BLaER1 treated with 17β-estradiol and CSF1 and Interleukin-3, amounts not matched to agents 10 nM and 100 nM (cell line): ENCODE data around the gene SLC10A3.

Experiments used
- H3K27ac ChIP-seq, 11 experiments: shearing (Covaris generic); formaldehyde crosslinking; 2 replicates each; pipeline ENCODE4 v1.8.1; 2022
- H3K27me3 ChIP-seq, 11 experiments: shearing (Covaris generic); formaldehyde crosslinking; 2 replicates each; pipeline ENCODE4 v1.8.1; 2022
- H3K36me3 ChIP-seq, 11 experiments: shearing (Covaris generic); formaldehyde crosslinking; 2 replicates each; pipeline ENCODE4 v1.8.1; 2022
- H3K4me1 ChIP-seq, 10 experiments: shearing (Covaris generic); formaldehyde crosslinking; 2 replicates each; pipeline ENCODE4 v1.8.1; 2022
- H3K4me2 ChIP-seq, 11 experiments: shearing (Covaris generic); formaldehyde crosslinking; 2 replicates each; pipeline ENCODE4 v1.8.1; 2022
- H3K4me3 ChIP-seq, 10 experiments: shearing (Covaris generic); formaldehyde crosslinking; 2 replicates each; pipeline ENCODE4 v1.8.1; 2022
- H3K9ac ChIP-seq, 11 experiments: shearing (Covaris generic); formaldehyde crosslinking; 2 replicates each; pipeline ENCODE4 v1.8.1; 2022
- H3K9me3 ChIP-seq, 11 experiments: shearing (Covaris generic); formaldehyde crosslinking; replicated peaks in 1 of 11; 2 replicates each; pipeline ENCODE4 v1.8.1; 2022
- H4K20me1 ChIP-seq, 11 experiments: shearing (Covaris generic); formaldehyde crosslinking; 2 replicates each; pipeline ENCODE4 v1.8.1; 2022
- Cebpa-rat ChIP-seq, 11 experiments: shearing (Covaris generic); IDR thresholded peaks; 2 replicates each; pipeline ENCODE4 v1.8.1; 2022

The SLC10A3 gene

GRCh38 chrX:154458116-154458953 is 32.1 kb downstream of the SLC10A3 start, which contains the start of gene PLXNA3:
Gene PLXNA3, plus strand, starts transcription at chrX:154458281. Its CDS starts 1,903 bp downstream, at chrX:154460184.
- Histone ChIP-seq H3K36me3 (peaks cover 19 to 33% (median 27%) of the 10 kb centered on the region in 11 experiments; a peak in 20 of 22 replicates), H3K4me3 (peak within 1 kb of the TSS; percentile 78 to 87 (median 83)), H3K9ac (peak within 1 kb of the TSS; percentile 86 to 96 (median 92)), H3K27me3 (peaks cover 6 to 39% (median 15%) of the 10 kb centered on the region in 11 experiments; a peak in 16 of 22 replicates), H3K9me3 (peaks cover 0 to 48% (median 14%) of the 10 kb centered on the region in 11 experiments; a peak in 13 of 22 replicates), H3K4me2 (peak within 1 kb of the TSS; percentile 87 to 94 (median 90)), H4K20me1 (peaks cover 39 to 54% (median 41%) of the 10 kb centered on the region in 11 experiments; a peak in 21 of 22 replicates), H3K27ac (peak within 1 kb of the TSS; percentile 85 to 95 (median 91)), H3K4me1 (peaks cover 12 to 22% (median 14%) of the 10 kb centered on the region in 10 experiments; a peak in 19 of 20 replicates)
- no peak for TF ChIP-seq Cebpa-rat (IDR thresholded peaks at IDR 0.05)

GRCh38 chrX:154457491-154458115 is 32.8 kb downstream of the SLC10A3 start:
- Histone ChIP-seq H3K4me2 (peak overlapping the region; percentile 46 to 92 (median 75)), H3K36me3 (peaks cover 15 to 32% (median 23%) of the 10 kb centered on the region in 11 experiments; a peak in 20 of 22 replicates), H3K4me3 (peak overlapping the region; percentile 78 to 87 (median 83)), H3K9me3 (peaks cover 0 to 48% (median 14%) of the 10 kb centered on the region in 11 experiments; a peak in 13 of 22 replicates), H3K27ac (peak overlapping the region; percentile 85 to 95 (median 91)), H3K9ac (peak overlapping the region; percentile 86 to 96 (median 92)), H3K27me3 (peaks cover 6 to 41% (median 21%) of the 10 kb centered on the region in 11 experiments; a peak in 16 of 22 replicates), H4K20me1 (peaks cover 33 to 47% (median 36%) of the 10 kb centered on the region in 11 experiments; a peak in 21 of 22 replicates), H3K4me1 (peaks cover 12 to 22% (median 14%) of the 10 kb centered on the region in 10 experiments; a peak in 19 of 20 replicates)
- TF ChIP-seq Cebpa-rat (IDR thresholded peaks at IDR 0.05), result no peak

DNA sequence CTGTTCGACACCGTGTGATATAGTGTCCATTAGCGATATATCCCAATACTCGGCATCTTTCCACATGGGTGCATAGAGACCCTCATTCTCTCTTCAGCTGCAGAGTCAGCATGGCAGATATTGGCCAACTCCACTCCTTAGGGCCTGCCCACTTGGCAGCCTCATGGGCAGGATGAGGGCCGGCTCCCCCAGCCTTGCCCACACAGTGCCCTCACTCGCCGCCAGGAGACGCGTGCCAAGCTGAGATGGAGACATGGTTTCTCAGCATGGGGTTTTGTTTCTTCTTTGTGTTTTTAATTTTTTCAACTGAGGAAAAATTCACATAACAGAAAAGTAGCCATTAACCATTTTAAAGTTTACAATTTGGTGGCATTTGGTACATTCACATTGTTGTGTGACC is 37.6 kb downstream of the SLC10A3 start:
- Histone ChIP-seq H3K4me1 (peaks cover 0 to 5% (median 0%) of the 10 kb centered on the region in 10 experiments; a peak in 2 of 20 replicates), H4K20me1 (peaks cover 0 to 50% (median 10%) of the 10 kb centered on the region in 11 experiments; a peak in 9 of 22 replicates), H3K9me3 (peaks cover 0 to 25% (median 10%) of the 10 kb centered on the region in 11 experiments; a peak in 12 of 22 replicates), H3K27ac (no peak overlapping the region), H3K9ac (no peak overlapping the region), H3K4me3 (no peak overlapping the region), H3K4me2 (no peak overlapping the region), H3K27me3 (peaks cover 27 to 78% (median 64%) of the 10 kb centered on the region in 11 experiments; a peak in 21 of 22 replicates), H3K36me3 (peaks cover 6 to 49% (median 21%) of the 10 kb centered on the region in 11 experiments; a peak in 16 of 22 replicates)
- TF ChIP-seq Cebpa-rat (IDR thresholded peaks at IDR 0.05), result no peak

DNA sequence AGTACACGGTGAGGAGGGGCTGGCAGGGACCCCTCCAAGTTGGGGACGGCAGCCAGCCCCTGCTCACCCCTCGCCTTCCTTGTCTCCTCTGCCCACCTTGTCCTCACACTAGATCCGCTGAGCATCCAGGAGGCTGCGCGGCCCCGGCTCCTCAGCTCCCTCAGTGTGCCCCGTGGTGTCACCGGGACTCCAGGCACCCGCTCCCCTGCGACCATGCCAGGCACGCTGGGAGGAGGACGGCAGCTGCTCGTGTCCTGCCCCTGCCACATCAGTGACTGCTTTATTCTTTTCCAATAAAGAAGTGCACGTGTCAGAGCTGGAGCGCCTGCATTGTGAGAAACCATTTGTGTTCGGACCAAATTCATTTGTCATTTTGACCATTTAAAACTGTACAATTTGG is 40.1 kb downstream of the SLC10A3 start:
- Histone ChIP-seq H3K27ac (no peak overlapping the region), H3K4me1 (peaks cover 0 to 20% (median 4%) of the 10 kb centered on the region in 10 experiments; a peak in 10 of 20 replicates), H3K4me2 (no peak overlapping the region), H3K27me3 (peaks cover 27 to 97% (median 85%) of the 10 kb centered on the region in 11 experiments; a peak in 21 of 22 replicates), H3K9ac (no peak overlapping the region; a peak in 1 of 22 replicates), H3K9me3 (peaks cover 0 to 7% (median 0%) of the 10 kb centered on the region in 11 experiments; a peak in 5 of 22 replicates), H3K36me3 (peaks cover 6 to 73% (median 23%) of the 10 kb centered on the region in 11 experiments; a peak in 16 of 22 replicates), H3K4me3 (no peak overlapping the region), H4K20me1 (peaks cover 0 to 74% (median 25%) of the 10 kb centered on the region in 11 experiments; a peak in 15 of 22 replicates)
- TF ChIP-seq Cebpa-rat (IDR thresholded peaks at IDR 0.05), result no peak

DNA sequence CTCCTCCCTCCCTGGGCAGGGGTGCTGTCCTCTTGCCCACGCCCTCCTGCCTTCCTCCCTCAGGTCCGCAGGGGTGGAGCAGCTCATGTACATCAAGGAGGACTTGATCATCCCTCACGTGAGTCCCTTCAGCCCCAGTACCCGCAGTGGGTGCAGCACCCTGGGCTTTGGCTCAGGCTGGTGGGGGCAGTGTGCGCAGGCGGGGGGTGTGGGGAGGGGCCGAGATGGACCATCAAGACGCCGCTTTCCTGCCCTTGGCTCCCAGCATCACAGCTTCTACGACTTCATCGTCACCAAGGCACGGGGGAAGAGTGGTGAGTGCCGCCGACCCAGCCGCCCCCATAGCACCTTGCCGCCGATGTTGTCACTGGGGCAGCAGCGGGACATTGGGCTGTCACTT is 40.8 kb downstream of the SLC10A3 start:
- no peak overlapping the region for H3K9ac ChIP-seq
- no peak for TF ChIP-seq Cebpa-rat (IDR thresholded peaks at IDR 0.05)
- peaks cover 0 to 72% (median 25%) of the 10 kb centered on the region in 11 experiments; a peak in 15 of 22 replicates for H4K20me1 ChIP-seq
- H3K4me2 ChIP-seq, result no peak overlapping the region
- H3K4me3 ChIP-seq, result no peak overlapping the region
- peaks cover 0 to 6% (median 0%) of the 10 kb centered on the region in 11 experiments; a peak in 5 of 22 replicates for H3K9me3 ChIP-seq
- no peak overlapping the region for H3K27ac ChIP-seq
- peaks cover 22 to 96% (median 80%) of the 10 kb centered on the region in 11 experiments; a peak in 21 of 22 replicates for H3K27me3 ChIP-seq
- H3K36me3 ChIP-seq, result peaks cover 6 to 73% (median 23%) of the 10 kb centered on the region in 11 experiments; a peak in 16 of 22 replicates
- peaks cover 5 to 25% (median 11%) of the 10 kb centered on the region in 10 experiments; a peak in 19 of 20 replicates for H3K4me1 ChIP-seq

DNA sequence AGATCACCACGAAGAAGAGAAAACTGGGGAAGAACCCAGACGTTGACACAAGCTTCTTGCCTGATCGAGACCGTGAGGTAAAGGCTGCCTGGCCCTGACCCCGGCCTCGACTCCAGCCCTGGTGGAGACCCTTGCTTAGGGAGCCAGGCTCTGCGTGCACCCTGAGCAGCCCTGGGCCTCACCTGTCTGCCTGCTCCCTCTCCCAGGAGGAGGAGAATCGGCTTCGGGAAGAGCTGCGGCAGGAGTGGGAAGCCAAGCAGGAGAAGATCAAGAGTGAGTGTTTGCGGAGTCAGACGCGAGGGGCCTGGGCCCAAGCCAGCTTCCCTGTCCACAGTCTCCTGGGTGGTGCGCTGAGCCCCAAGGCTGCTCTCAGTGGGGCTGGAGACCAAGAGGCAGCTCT is 41.9 kb downstream of the SLC10A3 start:
- Histone ChIP-seq H3K4me3 (no peak overlapping the region), H3K27ac (no peak overlapping the region), H3K9me3 (peaks cover 0 to 10% (median 0%) of the 10 kb centered on the region in 11 experiments; a peak in 5 of 22 replicates), H3K36me3 (peaks cover 6 to 73% (median 23%) of the 10 kb centered on the region in 11 experiments; a peak in 16 of 22 replicates), H3K4me1 (peaks cover 9 to 29% (median 18%) of the 10 kb centered on the region in 10 experiments; a peak in 19 of 20 replicates), H3K9ac (no peak overlapping the region), H4K20me1 (peaks cover 0 to 75% (median 25%) of the 10 kb centered on the region in 11 experiments; a peak in 15 of 22 replicates), H3K27me3 (peaks cover 21 to 91% (median 72%) of the 10 kb centered on the region in 11 experiments; a peak in 21 of 22 replicates), H3K4me2 (no peak overlapping the region)
- no peak for TF ChIP-seq Cebpa-rat (IDR thresholded peaks at IDR 0.05)

- H3K36me3 ChIP-seq, result peaks cover 10 to 71% (median 35%) of the 10 kb centered on the region in 11 experiments; a peak in 18 of 22 replicates
- H3K9ac ChIP-seq, result peak overlapping the region in 2 of 11 experiments; percentile 55 to 86; a peak in 1 of 22 replicates
- peaks cover 0 to 86% (median 34%) of the 10 kb centered on the region in 11 experiments; a peak in 18 of 22 replicates for H4K20me1 ChIP-seq
- TF ChIP-seq Cebpa-rat (IDR thresholded peaks at IDR 0.05), result no peak
- H3K4me2 ChIP-seq, result peak overlapping the region in 5 of 11 experiments; percentile 4 to 91 (median 89); a peak in 6 of 22 replicates
- H3K27me3 ChIP-seq, result peaks cover 21 to 91% (median 65%) of the 10 kb centered on the region in 11 experiments; a peak in 20 of 22 replicates
- peak overlapping the region in 1 of 10 experiments; percentile 61; a peak in 1 of 20 replicates for H3K4me3 ChIP-seq
- H3K27ac ChIP-seq, result no peak overlapping the region
- peaks cover 0 to 12% (median 0%) of the 10 kb centered on the region in 11 experiments; a peak in 5 of 22 replicates for H3K9me3 ChIP-seq
- H3K4me1 ChIP-seq, result peaks cover 9 to 32% (median 21%) of the 10 kb centered on the region in 10 experiments; a peak in 19 of 20 replicates
These were observed 44.0 kb downstream of the SLC10A3 start for GRCh38 chrX:154446430-154446829.
